ENCODE data around the gene DNAJC15.

GRCh38 chr13:43135516-43135915, 112.1 kb downstream of the DNAJC15 start:
- TF ChIP-seq CTCF (IDR thresholded peaks at IDR 0.05) (no peak), POLR2A (IDR thresholded peaks at IDR 0.05) (no peak), EP300 (IDR thresholded peaks at IDR 0.05; ENCODE audit: low read depth) (no peak)

Data from transverse colon (tissue), 3 donors.